ENCODE measurements around the gene COX20.

- TF ChIP-seq CTCF (IDR thresholded peaks at IDR 0.05; ENCODE audit: insufficient read depth, low read length, poor library complexity, severe bottlenecking) (no peak), EZH2phosphoT487 (conservative IDR thresholded peaks at IDR 0.05; ENCODE audit: low read length) (no peak)
Measured at GRCh38 chr1:244841273-244841927, 5.9 kb downstream of the COX20 start.

Data from SU-DHL-6 (cell line).